Dendritic cell treated with granulocyte-macrophage colony-stimulating factor and Interleukin-4, amounts not matched to agents 40 ng/mL and 50 ng/mL, for 4 days (primary cell): ENCODE results near the gene SYTL1.

ENCODE experiments used
- H3K27ac Mint-ChIP-seq: one replicate; pipeline ENCODE4 v1.8.0; 2022; ENCODE audit warnings: mild to moderate bottlenecking, mixed read lengths
- H3K27me3 Mint-ChIP-seq: one replicate; pipeline ENCODE4 v1.8.0; 2022; ENCODE audit warnings: mild to moderate bottlenecking, mixed read lengths
- H3K36me3 Mint-ChIP-seq: one replicate; pipeline ENCODE4 v1.8.0; 2022; ENCODE audit warnings: low read depth, mixed read lengths
- H3K4me1 Mint-ChIP-seq: one replicate; pipeline ENCODE4 v1.8.0; 2022; ENCODE audit warnings: low read depth, mixed read lengths
- H3K4me3 Mint-ChIP-seq: one replicate; pipeline ENCODE4 v1.8.0; 2022; ENCODE audit warnings: mild to moderate bottlenecking, moderate library complexity, mixed read lengths
- H3K9me3 Mint-ChIP-seq: one replicate; pipeline ENCODE4 v1.8.0; 2022; ENCODE audit warnings: mixed read lengths
- intact Hi-C: fragments of 100-400 bp; cut with micrococcal nuclease; formaldehyde crosslinking; loops from one replicate; pipeline ENCODE4 v1.15.0; 2022

Gene SYTL1

DNA sequence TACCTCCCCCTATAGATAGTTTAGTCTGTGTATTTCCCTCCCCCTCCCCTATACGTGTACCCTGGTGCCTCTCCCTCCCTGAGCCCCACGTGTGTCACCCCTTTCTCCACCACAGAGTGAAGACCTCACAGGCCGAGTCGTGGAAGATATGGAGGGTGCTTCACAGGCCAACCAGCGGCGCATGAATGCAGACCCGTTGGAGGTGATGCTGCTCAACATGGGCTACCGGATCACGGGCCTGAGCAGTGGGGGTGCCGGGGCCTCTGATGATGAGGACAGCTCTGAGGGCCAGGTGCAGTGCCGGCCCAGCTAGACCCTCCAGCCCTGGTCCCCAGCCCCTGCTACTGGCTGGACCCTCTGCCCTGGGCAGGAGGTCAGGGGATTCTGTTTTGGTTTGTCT lies 35.8 kb upstream of the SYTL1 start:
- no peaks in the 10 kb centered on the region for H3K9me3 Mint-ChIP-seq
- peaks cover 74% of the 10 kb centered on the region for H3K36me3 Mint-ChIP-seq
- no peaks in the 10 kb centered on the region for H3K27me3 Mint-ChIP-seq
- no peak overlapping the region for H3K27ac Mint-ChIP-seq
- no peak overlapping the region for H3K4me3 Mint-ChIP-seq
- intact Hi-C loops: no loop called here
- peaks cover 5% of the 10 kb centered on the region for H3K4me1 Mint-ChIP-seq

GRCh38 chr1:27306892-27307761 lies 34.7 kb upstream of the SYTL1 start:
- Mint-ChIP-seq H3K27me3 (no peaks in the 10 kb centered on the region), H3K27ac (peak overlapping the region; percentile 31), H3K4me3 (no peak overlapping the region), H3K36me3 (peaks cover 68% of the 10 kb centered on the region), H3K9me3 (no peaks in the 10 kb centered on the region), H3K4me1 (no peaks in the 10 kb centered on the region)
- intact Hi-C loops: no loop called here

DNA sequence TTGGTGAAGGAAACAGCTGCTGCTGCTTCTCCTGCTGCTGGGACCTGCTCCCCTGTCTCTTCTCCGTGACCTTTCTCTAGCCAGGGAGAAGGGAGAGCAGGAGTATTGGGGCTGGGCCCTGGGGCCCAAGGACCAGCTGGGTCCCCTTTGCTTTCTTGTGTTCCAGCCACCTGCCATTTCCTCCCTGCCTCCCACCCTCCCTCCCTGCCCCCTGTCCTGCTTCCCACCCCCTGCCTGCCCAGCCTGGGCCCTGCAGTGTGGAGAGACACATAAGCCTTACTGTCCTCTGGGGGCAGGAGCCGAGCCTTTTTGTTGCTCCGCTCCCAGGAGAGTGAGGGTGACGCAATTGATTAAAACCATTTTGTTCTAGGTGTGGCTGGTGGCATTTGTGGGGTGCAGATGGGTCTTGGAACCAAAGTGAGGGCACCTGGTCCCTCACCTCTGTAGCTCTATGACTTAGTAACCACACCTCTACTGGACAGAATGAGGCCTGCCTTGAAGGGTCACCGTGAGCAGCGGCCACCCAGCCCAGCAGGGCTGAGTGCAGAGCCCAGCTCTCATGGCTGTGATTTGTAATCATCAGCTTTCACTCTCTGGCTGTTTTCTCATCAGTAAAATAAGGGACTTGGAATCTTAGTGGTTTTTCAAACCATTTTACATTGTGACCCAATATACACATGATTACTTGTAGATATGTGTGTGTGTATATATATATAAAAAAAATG lies 33.8 kb upstream of the SYTL1 start:
- intact Hi-C loops: no loop called here
- no peaks in the 10 kb centered on the region for H3K27me3 Mint-ChIP-seq
- H3K9me3 Mint-ChIP-seq: no peaks in the 10 kb centered on the region
- H3K4me1 Mint-ChIP-seq: no peaks in the 10 kb centered on the region
- no peak overlapping the region for H3K4me3 Mint-ChIP-seq
- H3K27ac Mint-ChIP-seq: no peak overlapping the region
- peaks cover 59% of the 10 kb centered on the region for H3K36me3 Mint-ChIP-seq

DNA sequence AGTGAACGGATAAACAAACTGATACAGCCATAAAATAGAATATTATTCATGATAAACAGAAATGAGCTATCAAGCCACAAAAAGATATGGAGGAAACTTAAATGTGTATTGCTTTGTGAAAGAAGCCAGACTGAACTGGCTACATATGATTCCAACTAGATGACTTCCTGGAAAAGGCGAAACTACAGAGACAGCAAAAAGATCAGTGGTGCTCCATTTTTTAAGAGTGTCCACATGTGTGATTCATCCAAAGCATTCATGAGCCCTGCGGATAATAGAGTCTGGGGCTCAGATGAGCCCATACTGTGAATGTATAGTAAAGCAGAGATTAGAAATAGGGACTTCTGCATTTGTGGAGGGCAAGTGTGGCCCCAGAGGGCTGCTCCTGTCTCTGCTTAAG lies 27.7 kb upstream of the SYTL1 start:
- intact Hi-C loops: no loop called here
- H3K4me3 Mint-ChIP-seq: no peak overlapping the region
- peaks cover 20% of the 10 kb centered on the region for H3K27me3 Mint-ChIP-seq
- peaks cover 12% of the 10 kb centered on the region for H3K36me3 Mint-ChIP-seq
- no peaks in the 10 kb centered on the region for H3K9me3 Mint-ChIP-seq
- H3K27ac Mint-ChIP-seq: no peak overlapping the region
- no peaks in the 10 kb centered on the region for H3K4me1 Mint-ChIP-seq

- peaks cover 4% of the 10 kb centered on the region for H3K4me1 Mint-ChIP-seq
- no peaks in the 10 kb centered on the region for H3K9me3 Mint-ChIP-seq
- no peak overlapping the region for H3K4me3 Mint-ChIP-seq
- H3K36me3 Mint-ChIP-seq: peaks cover 12% of the 10 kb centered on the region
- H3K27me3 Mint-ChIP-seq: peaks cover 20% of the 10 kb centered on the region
- intact Hi-C loops: no loop called here
- H3K27ac Mint-ChIP-seq: no peak overlapping the region
Measured at GRCh38 chr1:27314737-27315136, 27.1 kb upstream of the SYTL1 start.

DNA sequence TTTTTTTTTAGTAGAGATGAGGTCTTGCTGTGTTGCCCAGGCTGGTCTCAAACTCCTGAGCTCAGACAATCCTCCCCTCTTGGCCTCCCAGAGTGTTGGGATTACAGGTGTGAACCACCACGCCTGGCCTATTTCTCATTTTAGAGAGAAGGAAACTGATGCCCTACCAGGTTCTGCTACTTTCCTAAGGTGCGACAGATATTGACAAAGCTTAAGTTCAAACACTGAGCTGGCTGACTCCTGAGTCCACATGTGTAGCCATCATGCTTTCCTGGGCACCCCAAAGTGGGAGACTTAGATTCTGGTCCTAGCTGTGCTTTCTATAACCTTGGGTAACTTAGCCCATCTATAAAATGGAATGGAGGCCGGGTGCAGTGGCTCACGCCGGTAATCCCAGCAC lies 25.0 kb upstream of the SYTL1 start:
- intact Hi-C loops: no loop called here
- no peak overlapping the region for H3K27ac Mint-ChIP-seq
- H3K4me1 Mint-ChIP-seq: peaks cover 9% of the 10 kb centered on the region
- H3K27me3 Mint-ChIP-seq: peaks cover 20% of the 10 kb centered on the region
- H3K9me3 Mint-ChIP-seq: no peaks in the 10 kb centered on the region
- H3K36me3 Mint-ChIP-seq: no peaks in the 10 kb centered on the region
- H3K4me3 Mint-ChIP-seq: no peak overlapping the region

GRCh38 chr1:27318136-27318535 lies 23.7 kb upstream of the SYTL1 start:
- intact Hi-C loops: no loop called here
- Mint-ChIP-seq H3K9me3 (no peaks in the 10 kb centered on the region), H3K27ac (peak overlapping the region; percentile 43), H3K27me3 (peaks cover 20% of the 10 kb centered on the region), H3K4me1 (peaks cover 9% of the 10 kb centered on the region), H3K4me3 (no peak overlapping the region), H3K36me3 (peaks cover 8% of the 10 kb centered on the region)

GRCh38 chr1:27318596-27318995 lies 23.2 kb upstream of the SYTL1 start:
- intact Hi-C loops: no loop called here
- H3K4me3 Mint-ChIP-seq: no peak overlapping the region
- peaks cover 13% of the 10 kb centered on the region for H3K4me1 Mint-ChIP-seq
- peaks cover 19% of the 10 kb centered on the region for H3K27me3 Mint-ChIP-seq
- peak overlapping the region; percentile 43 for H3K27ac Mint-ChIP-seq
- peaks cover 9% of the 10 kb centered on the region for H3K36me3 Mint-ChIP-seq
- H3K9me3 Mint-ChIP-seq: no peaks in the 10 kb centered on the region

- no peaks in the 10 kb centered on the region for H3K9me3 Mint-ChIP-seq
- peak within 1 kb of the TSS; percentile 94 for H3K27ac Mint-ChIP-seq
- H3K27me3 Mint-ChIP-seq: peaks cover 13% of the 10 kb centered on the region
- H3K4me1 Mint-ChIP-seq: peaks cover 45% of the 10 kb centered on the region
- peaks cover 36% of the 10 kb centered on the region for H3K36me3 Mint-ChIP-seq
- peak within 1 kb of the TSS; percentile 92 for H3K4me3 Mint-ChIP-seq
- intact Hi-C loops: no loop called here
Measured at GRCh38 chr1:27321813-27322568, 19.8 kb upstream of the SYTL1 start, which contains the start of gene TMEM222. Gene TMEM222, plus strand, starts transcription at chr1:27322163. Its CDS starts 35 bp downstream, at chr1:27322198.

DNA sequence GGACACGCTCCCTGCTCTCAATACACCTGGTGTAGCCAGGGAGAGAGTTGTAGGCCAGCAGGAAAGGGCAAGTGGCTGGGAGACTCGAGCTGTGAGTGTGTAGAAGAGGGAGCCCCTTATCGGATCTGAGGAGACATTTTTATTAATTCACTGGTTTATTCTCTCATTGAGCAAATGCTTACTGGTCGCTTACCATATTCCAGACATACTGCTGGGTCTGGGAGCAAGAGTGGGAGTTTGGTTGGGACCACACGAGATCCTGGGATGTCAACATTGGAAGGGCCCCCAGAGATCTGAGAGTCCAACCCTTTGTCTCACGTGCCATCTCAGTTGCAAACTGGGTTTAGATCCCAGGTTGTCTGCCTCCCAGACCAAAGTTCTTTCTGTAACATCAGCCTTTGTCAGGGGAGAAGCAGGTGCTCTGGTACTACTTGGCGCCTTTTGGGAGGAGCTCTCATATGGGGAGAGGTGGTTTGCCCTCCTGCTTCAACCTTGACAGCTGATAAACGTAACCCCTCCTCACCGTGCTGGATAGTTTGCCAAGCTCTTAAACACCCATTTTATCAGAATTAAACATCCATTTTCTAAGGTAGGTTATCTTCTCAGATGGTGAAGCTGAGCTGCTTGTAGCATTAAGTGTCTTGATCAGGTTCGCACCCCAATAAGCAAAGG lies 19.1 kb upstream of the SYTL1 start:
- intact Hi-C loops: no loop called here
- Mint-ChIP-seq H3K27ac (peak overlapping the region; percentile 94), H3K4me1 (peaks cover 46% of the 10 kb centered on the region), H3K9me3 (no peaks in the 10 kb centered on the region), H3K27me3 (peaks cover 10% of the 10 kb centered on the region), H3K4me3 (peak overlapping the region; percentile 92), H3K36me3 (peaks cover 38% of the 10 kb centered on the region)

DNA sequence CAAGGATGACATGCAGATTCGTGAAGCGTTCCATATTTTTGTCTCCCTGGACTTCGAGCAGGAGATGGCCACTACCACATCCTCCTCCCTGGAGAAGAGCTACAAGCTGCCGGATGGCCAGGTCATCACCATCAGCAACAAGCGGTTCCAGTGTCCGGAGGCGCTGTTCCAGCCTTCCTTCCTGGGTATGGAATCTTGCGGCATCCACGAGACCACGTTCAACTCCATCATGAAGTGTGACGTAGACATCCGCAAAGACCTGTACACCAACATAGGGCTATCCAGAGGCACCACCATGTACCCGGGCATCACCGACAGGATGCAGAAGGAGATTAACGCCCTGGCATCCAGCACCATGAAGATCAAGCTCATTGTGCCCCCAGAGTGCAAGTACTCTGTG lies 16.5 kb upstream of the SYTL1 start:
- no peaks in the 10 kb centered on the region for H3K27me3 Mint-ChIP-seq
- H3K4me1 Mint-ChIP-seq: peaks cover 53% of the 10 kb centered on the region
- H3K4me3 Mint-ChIP-seq: no peak overlapping the region

DNA sequence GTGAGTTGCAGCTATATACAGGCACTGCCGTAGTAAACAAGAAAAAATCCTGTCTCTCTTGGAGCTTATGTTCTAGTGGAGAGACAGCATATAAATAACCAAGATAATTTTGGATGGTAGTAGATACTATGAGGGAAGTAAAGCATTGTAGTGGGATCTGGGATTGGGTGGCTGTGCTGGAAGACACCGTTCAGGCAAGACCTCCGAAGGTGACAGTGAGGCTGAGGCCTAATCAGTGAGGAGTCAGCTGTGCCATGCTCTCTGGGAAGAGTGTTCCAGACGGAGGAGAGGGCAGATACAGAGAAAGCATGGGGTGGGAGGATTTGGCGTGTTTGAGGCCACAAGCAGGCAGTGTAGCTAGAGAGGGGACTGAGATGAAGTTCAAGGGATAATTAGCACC lies 13.9 kb upstream of the SYTL1 start:
- no peak overlapping the region for H3K4me3 Mint-ChIP-seq
- intact Hi-C loops: no loop called here

More for the DNA sequence above, 16.5 kb upstream of the SYTL1 start:
- no peaks in the 10 kb centered on the region for H3K9me3 Mint-ChIP-seq
- intact Hi-C loops: no loop called here
- peaks cover 64% of the 10 kb centered on the region for H3K36me3 Mint-ChIP-seq
- no peak overlapping the region for H3K27ac Mint-ChIP-seq

GRCh38 chr1:27330786-27331185 lies 11.0 kb upstream of the SYTL1 start:
- intact Hi-C loops: no loop called here
- no peak overlapping the region for H3K27ac Mint-ChIP-seq
- H3K36me3 Mint-ChIP-seq: peaks cover 87% of the 10 kb centered on the region
- peaks cover 57% of the 10 kb centered on the region for H3K4me1 Mint-ChIP-seq
- no peaks in the 10 kb centered on the region for H3K9me3 Mint-ChIP-seq
- H3K27me3 Mint-ChIP-seq: no peaks in the 10 kb centered on the region
- H3K4me3 Mint-ChIP-seq: no peak overlapping the region

More for the DNA sequence above, 13.9 kb upstream of the SYTL1 start:
- Mint-ChIP-seq H3K4me1 (peaks cover 77% of the 10 kb centered on the region), H3K9me3 (no peaks in the 10 kb centered on the region), H3K36me3 (peaks cover 83% of the 10 kb centered on the region), H3K27ac (no peak overlapping the region), H3K27me3 (no peaks in the 10 kb centered on the region)
